SK-N-MC (cell line): ENCODE results near the gene AVL9.
"Not testable (repeated sequence)": the region's sequence is repeated elsewhere in the genome, so short reads cannot be mapped to it uniquely, and the experiment has no call there.

Experiments used
- EZH2 ChIP-seq: fragments of 200-600 bp; sonication (generic); IDR thresholded peaks from one replicate; pipeline ENCODE4 v1.6.1; 2017; ENCODE audit warnings: antibody characterized with exemption
- POLR2AphosphoS5 ChIP-seq: IDR thresholded peaks from 2 replicates; pipeline ENCODE4 v1.6.1; 2012; ENCODE audit warnings: mild to moderate bottlenecking, low read depth, low read length, borderline replicate concordance

- not testable (repeated sequence) for TF ChIP-seq POLR2AphosphoS5, EZH2
Measured at GRCh38 chr7:32633446-32633845, 138.2 kb downstream of the AVL9 start.
